ENCODE measurements around the gene PIGQ. TPM values are rescaled to one million over a fixed set of nuclear protein-coding genes. Genes with fewer than 3 reads are reported as not detected.

Gene PIGQ
- total and polyA plus RNA-seq, 2 of the 13 experiments (the other 11 are each of a cell fraction or from before 2014, with no cell fraction given), result 7.7 to 19.7 TPM

- no peak for TF ChIP-seq ZNF3 (CRISPR knock-in tag; IDR thresholded peaks at IDR 0.05)
- TF ChIP-seq ATF7 (IDR thresholded peaks at IDR 0.05), result no peak
- TF ChIP-seq ATF7 (CRISPR knock-in tag; IDR thresholded peaks at IDR 0.05), result no peak
- no peak for TF ChIP-seq RFX1 (IDR thresholded peaks at IDR 0.05)
- TF ChIP-seq SSRP1 (CRISPR knock-in tag; IDR thresholded peaks at IDR 0.05), result no peak
- TF ChIP-seq THAP11 (CRISPR knock-in tag; IDR thresholded peaks at IDR 0.05), result no peak
- no peak for TF ChIP-seq ZNF710 (CRISPR knock-in tag; IDR thresholded peaks at IDR 0.05; ENCODE audit: borderline replicate concordance)
- 0 out of 2 replicates have a peak, but pooled peaks have one; percentile 55 for TF ChIP-seq NR2F6 (IDR thresholded peaks at IDR 0.05)
- TF ChIP-seq NR2F6 (CRISPR knock-in tag; IDR thresholded peaks at IDR 0.05), result peak; percentile 81
Measured at GRCh38 chr16:585351-585750, 15.6 kb downstream of the PIGQ start (continued).

- peaks cover 39% of the 10 kb centered on the region for H3K4me1 ChIP-seq (ENCODE audit: insufficient read depth, low read length)
- TF ChIP-seq AKAP8 (CRISPR knock-in tag; IDR thresholded peaks at IDR 0.05) (peak; percentile 75; the same call in 1 of the 2 replicates), ZNF274 (CRISPR knock-in tag; IDR thresholded peaks at IDR 0.05) (0 out of 2 replicates have a peak, but pooled peaks have one; percentile 18), LCORL (IDR thresholded peaks at IDR 0.05) (no peak), LCORL (CRISPR knock-in tag; IDR thresholded peaks at IDR 0.05) (0 out of 2 replicates have a peak, but pooled peaks have one; percentile 25), REPIN1 (CRISPR knock-in tag; IDR thresholded peaks at IDR 0.05; ENCODE audit: borderline replicate concordance, low read depth) (0 out of 2 replicates have a peak, but pooled peaks have one; percentile 27), ARNT2 (CRISPR knock-in tag; IDR thresholded peaks at IDR 0.05; ENCODE audit: low read depth) (no peak), HNRNPL (IDR thresholded peaks at IDR 0.05; ENCODE audit: low read depth, low read length) (peak; percentile 68; the same call in 1 of the 2 replicates), JUND (CRISPR knock-in tag; IDR thresholded peaks at IDR 0.05) (no peak), NFKB2 (CRISPR knock-in tag; IDR thresholded peaks at IDR 0.05; ENCODE audit: borderline replicate concordance) (peak; percentile 23; the same call in 1 of the 2 replicates), ZNF10 (CRISPR knock-in tag; IDR thresholded peaks at IDR 0.05; ENCODE audit: borderline replicate concordance, low read depth) (no peak), KDM2A (CRISPR knock-in tag; IDR thresholded peaks at IDR 0.05; ENCODE audit: borderline replicate concordance, low read depth) (peak; percentile 40; the same call in 1 of the 2 replicates)
- DNase-seq (ENCODE audit: low spot score) (no peak), ATAC-seq (no peak), FAIRE-seq (no peak)
- no peak overlapping the region for H3K4me2 ChIP-seq (ENCODE audit: low read depth, low read length)
- in situ Hi-C loops (cut with HindIII; ENCODE audit: extremely low pct_ligation_motif_present, low pct_unique_long_range_greater_than_20kb) (no loop called here), intact Hi-C loops (cut with micrococcal nuclease; ENCODE audit: unreplicated experiment) (loop anchor here (10.0 kb wide), 1 partner anchor 59 kb away; the partner anchor contains the start of genes MCRIP2 and WDR90)
- no TSS peak for BruUV-seq (replicated peaks)
- H2AFZ ChIP-seq (ENCODE audit: low read length), result no peak overlapping the region
- no peak overlapping the region for H3K4me3 ChIP-seq (replicated peaks in 1 of 3; ENCODE audit: insufficient read depth in 1 of 3, low read depth in 2 of 3, low read length in 3 of 3)
- WGBS (ENCODE audit: low lambda C conversion rate), result 40% methylated on average over 11 of the region's 16 CpGs
- no peak overlapping the region for H3K27ac ChIP-seq (ENCODE audit: extremely low read length, insufficient read depth, low read length)
- CTCF ChIA-PET (ENCODE audit: low intra/inter-chr PET ratio, low total read pairs), result interaction anchor here (1.2 kb wide), 1 partner anchor 195 kb away, joined by 3 read pairs; no protein-coding TSS in a partner anchor
- H3K9me3 ChIP-seq (ENCODE audit: low read length), result no peaks in the 10 kb centered on the region
- H3K36me3 ChIP-seq (replicated peaks in 1 of 2; ENCODE audit: control insufficient read depth in 1 of 2, insufficient read depth in 2 of 2, low read length in 2 of 2), result no peaks in the 10 kb centered on the region
- H3K79me2 ChIP-seq (ENCODE audit: insufficient read depth, low read length), result peaks cover 20% of the 10 kb centered on the region
- H4K20me1 ChIP-seq (ENCODE audit: insufficient read depth, low read length), result peaks cover 12% of the 10 kb centered on the region; the same call in 1 of the 2 replicates
- POLR2A ChIA-PET, result interaction anchor here (1.2 to 1.5 kb wide), 2 partner anchors 9 to 52 kb away, joined by 3 to 5 read pairs; no protein-coding TSS in a partner anchor
- H3K9ac ChIP-seq (ENCODE audit: insufficient read depth, low read depth, low read length), result no peak overlapping the region
- no peaks in the 10 kb centered on the region for H3K27me3 ChIP-seq (ENCODE audit: control insufficient read depth in 1 of 2, insufficient read depth in 2 of 2, low read length in 2 of 2)
Measured at GRCh38 chr16:586047-586644, 16.4 kb downstream of the PIGQ start.

Data from HepG2 (cell line).